Tibial nerve (tissue), 4 donors: ENCODE data around the gene DDX19B. TPM values are rescaled to one million over a fixed set of nuclear protein-coding genes. Genes with fewer than 3 reads are reported as not detected.

Source experiments
- DNase-seq, 2 donors: peaks; one replicate each; pipeline ENCODE4 v3.0.0-alpha.2; 2019; ENCODE audit warnings: low spot score in 2 of 2
- H3K27ac ChIP-seq, 4 donors: fragments of 200-600 bp; sonication (generic) in 3 of 4; one replicate each; pipeline ENCODE4 v1.5.1; 2017 to 2019; ENCODE audit warnings: mild to moderate bottlenecking in 1 of 4
- H3K27me3 ChIP-seq, 2 donors: fragments of 200-600 bp; sonication (generic) in 1 of 2; one replicate each; pipeline versions ENCODE4 v1.5.1 to v1.6.0; 2017 to 2019
- H3K36me3 ChIP-seq, 3 donors: fragments of 200-600 bp; sonication (generic); one replicate each; pipeline ENCODE4 v1.5.1; 2018 to 2019
- H3K4me1 ChIP-seq, 4 donors: fragments of 200-600 bp; sonication (generic) in 3 of 4; one replicate each; pipeline ENCODE4 v1.5.1; 2017 to 2019
- H3K4me3 ChIP-seq, 4 donors: fragments of 200-600 bp; sonication (generic) in 3 of 4; one replicate each; pipeline ENCODE4 v1.5.1; 2017 to 2019; ENCODE audit warnings: mild to moderate bottlenecking in 1 of 4, moderate library complexity in 1 of 4
- H3K9me3 ChIP-seq, 4 donors: fragments of 200-600 bp; sonication (generic) in 3 of 4; one replicate each; pipeline ENCODE4 v1.5.1; 2017 to 2019
- CTCF ChIP-seq, 5 experiments: fragments of 200-600 bp in 3 of 5; fragments of 450-650 bp in 2 of 5; sonication (generic) in 3 of 5; IDR thresholded peaks; one replicate each; pipeline ENCODE4 v1.5.1; 2016 to 2019; ENCODE audit warnings: antibody characterized with exemption in 5 of 5, mild to moderate bottlenecking in 3 of 5, moderate library complexity in 2 of 5
- EP300 ChIP-seq, 2 donors: sonication (generic); formaldehyde crosslinking; IDR thresholded peaks; one replicate each; pipeline ENCODE4 v1.6.1; 2017; ENCODE audit warnings: antibody characterized with exemption in 2 of 2, mild to moderate bottlenecking in 1 of 2
- POLR2A ChIP-seq, 2 donors: fragments of 450-650 bp; IDR thresholded peaks; one replicate each; pipeline ENCODE4 v1.6.1; 2017; ENCODE audit warnings: antibody characterized with exemption in 2 of 2, mild to moderate bottlenecking in 2 of 2, moderate library complexity in 2 of 2
- WGBS, 2 donors: methylation state at CpG; one replicate each; pipeline ENCODE4 v1.1.5; 2018; 5-methylcytosine and 5-hydroxymethylcytosine counted together
- small RNA-seq: library from RNA; depleted of rRNA; stranded (forward); fragments of <200 nt; gene quantifications from one replicate; pipeline ENCODE3, GENCODE V24; 2016
- total RNA-seq, 4 donors: library from RNA; depleted of rRNA; stranded (reverse); fragments of >200 nt; gene quantifications; one replicate each; pipeline ENCODE4 v1.1.0, GENCODE V29; 2016

The DDX19B gene
- total RNA-seq, 4 donors from 2014 or later, result 27.8 to 57.6 (median 30.4) TPM

- 1% methylated on average over 21 to 31 of the region's 52 CpGs for WGBS, 2 donors
- peak overlapping the region; percentile 45 to 88 (median 80) for H3K27ac ChIP-seq
- TF ChIP-seq POLR2A (IDR thresholded peaks at IDR 0.05) (peak in 1 of 2 donors; percentile 70), CTCF (IDR thresholded peaks at IDR 0.05) (peak in 3 of 5 experiments; percentile 15 to 21 (median 17)), EP300 (IDR thresholded peaks at IDR 0.05) (peak; percentile 75 to 83)
- peak overlapping the region; percentile 53 to 64 (median 60) for H3K4me3 ChIP-seq
- no peaks in the 10 kb centered on the region for H3K9me3 ChIP-seq
- DNase-seq, result peak; percentile 92 to 94
- peaks cover 0 to 40% (median 0%) of the 10 kb centered on the region in 3 donors for H3K36me3 ChIP-seq
- H3K4me1 ChIP-seq, result peaks cover 0 to 21% (median 8%) of the 10 kb centered on the region in 4 donors
- H3K27me3 ChIP-seq, result no peaks in the 10 kb centered on the region
Measured at GRCh38 chr16:70380919-70381603, 82.1 kb downstream of the DDX19B start.

- Histone ChIP-seq H3K4me3 (peak overlapping the region; percentile 53 to 64 (median 60)), H3K9me3 (no peaks in the 10 kb centered on the region), H3K36me3 (peaks cover 0 to 42% (median 0%) of the 10 kb centered on the region in 3 donors), H3K27ac (peak overlapping the region in 3 of 4 donors; percentile 65 to 87 (median 74)), H3K27me3 (no peaks in the 10 kb centered on the region), H3K4me1 (peaks cover 0 to 21% (median 8%) of the 10 kb centered on the region in 4 donors)
- no peak for TF ChIP-seq EP300 (IDR thresholded peaks at IDR 0.05)
- TF ChIP-seq CTCF (IDR thresholded peaks at IDR 0.05), result no peak
- no peak for TF ChIP-seq POLR2A (IDR thresholded peaks at IDR 0.05)
- peak in 1 of 2 donors; percentile 19 for DNase-seq
- WGBS, 2 donors, result 20 to 25% methylated on average over 28 to 40 of the region's 47 CpGs
Measured at GRCh38 chr16:70381604-70382342, 82.8 kb downstream of the DDX19B start.

- 89 to 90% methylated on average over 6 of the region's 6 CpGs for WGBS, 2 donors
Measured at GRCh38 chr16:70383421-70383960, 84.5 kb downstream of the DDX19B start.

More at GRCh38 chr16:70383421-70383960, 84.5 kb downstream of the DDX19B start:
- no peak for TF ChIP-seq EP300 (IDR thresholded peaks at IDR 0.05)
- no peak for TF ChIP-seq POLR2A (IDR thresholded peaks at IDR 0.05)
- TF ChIP-seq CTCF (IDR thresholded peaks at IDR 0.05), result no peak
- H3K4me3 ChIP-seq, result no peak overlapping the region
- H3K9me3 ChIP-seq, result no peaks in the 10 kb centered on the region
- H3K27me3 ChIP-seq, result no peaks in the 10 kb centered on the region
- H3K4me1 ChIP-seq, result peaks cover 0 to 21% (median 8%) of the 10 kb centered on the region in 4 donors
- no peak overlapping the region for H3K27ac ChIP-seq
- DNase-seq, result no peak
- H3K36me3 ChIP-seq, result peaks cover 0 to 54% (median 0%) of the 10 kb centered on the region in 3 donors

Small RNAs within 50 kb of the gene (small RNA-seq; reads per million reads assigned to genes)
- gene RN7SL279P, result not detected

Other genes starting within 250 kb of the DDX19B start
- gene PDPR, start 184.9 kb upstream of the DDX19B start, total RNA-seq, result 10 to 100 TPM; 23.2 to 38.4 (median 25.8) TPM
- 1 to 10 TPM in 2 of 4 donors, under 1 TPM in 2; 0.30 to 2.5 (median 0.76) TPM for gene CLEC18C, start 125.4 kb upstream of the DDX19B start, total RNA-seq
- gene EXOSC6, start 47.2 kb upstream of the DDX19B start, total RNA-seq, result 10 to 100 TPM; 24.0 to 40.6 (median 27.4) TPM
- 100 to 1,000 TPM in 1 of 4 donors, 10 to 100 TPM in 3; 69.8 to 129 (median 88.9) TPM for gene AARS1, start 9.7 kb upstream of the DDX19B start, total RNA-seq
- gene DDX19A, start 47.7 kb downstream of the DDX19B start, total RNA-seq, result 10 to 100 TPM; 39.3 to 47.1 (median 45.2) TPM
- 10 to 100 TPM; 18.6 to 32.4 (median 23.6) TPM for gene ST3GAL2, start 139.9 kb downstream of the DDX19B start, total RNA-seq
- gene FCSK, start 155.4 kb downstream of the DDX19B start, total RNA-seq, result 10 to 100 TPM; 21.3 to 53.1 (median 37.9) TPM
- gene COG4, start 224.4 kb downstream of the DDX19B start, total RNA-seq, result 100 to 1,000 TPM in 1 of 4 donors, 10 to 100 TPM in 3; 41.1 to 109 (median 47.1) TPM
- gene SF3B3, start 224.6 kb downstream of the DDX19B start, total RNA-seq, result 100 to 1,000 TPM; 103 to 132 (median 119) TPM